OCI-LY7 (cell line): ENCODE data around the gene GTSE1. TPM values are rescaled to one million over a fixed set of nuclear protein-coding genes. Genes with fewer than 3 reads are reported as not detected.

Experiments used
- BruUV-seq: library from RNA; stranded (reverse); fragments of 400-500 nt; replicated peaks from 2 replicates; lab custom pipeline; 2021; lab: Mats Ljungman, UMichigan
- CTCF ChIA-PET: fragments of 300-600 bp; sonication (Branson Sonifier 250); formaldehyde crosslinking; loops from one replicate; lab custom pipeline; 2022; ENCODE audit warnings: antibody characterized with exemption; ENCODE audit not compliant: unreplicated experiment; lab: Charles Lee
- POLR2A ChIA-PET: fragments of 300-600 bp; sonication (Branson Sonifier 250); formaldehyde crosslinking; loops from one replicate; lab custom pipeline; 2022; ENCODE audit warnings: antibody characterized with exemption; lab: Charles Lee
- DNase-seq: peaks from one replicate; pipeline ENCODE4 v3.0.0-alpha.2; 2015; ENCODE audit warnings: low spot score
- H2AFZ ChIP-seq: fragments of 200-600 bp; sonication (generic), shearing (Covaris generic); 2 replicates; pipeline ENCODE4 v1.6.1; 2014; ENCODE audit warnings: mild to moderate bottlenecking, antibody characterized with exemption, low read length, moderate library complexity
- H3K27ac ChIP-seq: fragments of 200-600 bp; sonication (generic); 2 replicates; pipeline ENCODE4 v1.5.1; 2014; ENCODE audit warnings: mixed run types, low read depth, mild to moderate bottlenecking, moderate library complexity, low read length, inconsistent platforms; ENCODE audit not compliant: poor library complexity, severe bottlenecking
- H3K36me3 ChIP-seq: fragments of 200-600 bp; sonication (generic); 2 replicates; pipeline ENCODE4 v1.6.1; 2014; ENCODE audit warnings: mild to moderate bottlenecking, antibody characterized with exemption, low read length, moderate library complexity, mixed read lengths; ENCODE audit not compliant: insufficient read depth
- H3K4me1 ChIP-seq: fragments of 200-600 bp; sonication (generic); 2 replicates; pipeline ENCODE4 v1.5.1; 2014; ENCODE audit warnings: mild to moderate bottlenecking, low read length; ENCODE audit not compliant: insufficient read depth, poor library complexity, severe bottlenecking
- H3K4me2 ChIP-seq: fragments of 200-600 bp; sonication (generic); 2 replicates; pipeline ENCODE4 v1.6.1; 2014; ENCODE audit warnings: mild to moderate bottlenecking, low read length
- H3K4me3 ChIP-seq: fragments of 200-600 bp; sonication (generic); 2 replicates; pipeline ENCODE4 v1.5.1; 2014; ENCODE audit warnings: mild to moderate bottlenecking, low read depth, low read length; ENCODE audit not compliant: poor library complexity, severe bottlenecking
- H3K79me2 ChIP-seq: fragments of 200-600 bp; sonication (generic); 2 replicates; pipeline ENCODE4 v1.6.1; 2016; ENCODE audit warnings: low read depth, mild to moderate bottlenecking, low read length, moderate library complexity, mixed read lengths; ENCODE audit not compliant: insufficient read depth
- H3K9me2 ChIP-seq: fragments of 200-600 bp; sonication (generic); 2 replicates; pipeline ENCODE4 v1.6.1; 2016; ENCODE audit warnings: mild to moderate bottlenecking, low read length, mixed read lengths; ENCODE audit not compliant: insufficient read depth
- H3K9me3 ChIP-seq: fragments of 200-600 bp; sonication (generic); 2 replicates; pipeline ENCODE4 v1.6.1; 2014; ENCODE audit warnings: mild to moderate bottlenecking, mixed run types, low read length, mixed read lengths
- H4K20me1 ChIP-seq: fragments of 200-600 bp; sonication (generic); 2 replicates; pipeline ENCODE4 v1.6.1; 2014; ENCODE audit warnings: mild to moderate bottlenecking, antibody characterized with exemption, low read length, moderate library complexity, mixed read lengths; ENCODE audit not compliant: insufficient read depth
- CTCF ChIP-seq: fragments of 200-600 bp; sonication (generic); conservative IDR thresholded peaks from 2 replicates; pipeline ENCODE4 v1.5.1; 2014; ENCODE audit warnings: mild to moderate bottlenecking, antibody characterized with exemption, low read length, moderate library complexity, mixed read lengths
- EZH2phosphoT487 ChIP-seq: fragments of 200-600 bp; sonication (generic); IDR thresholded peaks from 2 replicates; pipeline ENCODE4 v1.6.1; 2018; ENCODE audit warnings: low read depth, borderline replicate concordance, mild to moderate bottlenecking, mixed run types, antibody characterized with exemption, low read length, moderate library complexity, mixed read lengths
- intact Hi-C: fragments of 100-400 bp; cut with micrococcal nuclease; formaldehyde crosslinking; loops from one replicate; pipeline ENCODE4 v1.10.0; 2022; ENCODE audit not compliant: unreplicated experiment
- total RNA-seq, 2 experiments: library from RNA; depleted of rRNA in 1 of 2; stranded (reverse); fragments of >200 nt in 1 of 2; shearing (Covaris generic) in 1 of 2; gene quantifications; 2 replicates each; pipeline ENCODE4 v1.2.3, GENCODE V29; 2014 to 2022

Gene GTSE1
- total RNA-seq, 2 experiments from 2014 or later = 54.7 to 109 TPM

GRCh38 chr22:46250035-46250782 lies 46.5 kb upstream of the GTSE1 start, which contains the start of gene CDPF1:
CDPF1 (minus strand) TSS chr22:46250293; CDS start chr22:46248284, 2,009 bp downstream.
- intact Hi-C loops = loop anchor here (1.0 to 2.0 kb wide), 3 partner anchors 47 to 100 kb away; partner anchors contain the start of genes GTSE1 and PPARA
- Histone ChIP-seq H4K20me1 (no peaks in the 10 kb centered on the region), H3K9me3 (no peaks in the 10 kb centered on the region), H3K4me1 (peaks cover 25% of the 10 kb centered on the region), H2AFZ (peak within 1 kb of the TSS; percentile 15; the same call in 1 of the 2 replicates), H3K79me2 (peaks cover 7% of the 10 kb centered on the region; the same call in 1 of the 2 replicates), H3K9me2 (no peaks in the 10 kb centered on the region), H3K36me3 (no peaks in the 10 kb centered on the region), H3K27ac (peak within 1 kb of the TSS; percentile 59), H3K4me2 (peak within 1 kb of the TSS; percentile 85), H3K4me3 (peak within 1 kb of the TSS; percentile 80)
- TF ChIP-seq EZH2phosphoT487 = no peak
- TF ChIP-seq CTCF = peak; percentile 30; the same call in 1 of the 2 replicates
- ChIA-PET CTCF (no interaction called here), POLR2A (interaction anchor here (0.5 to 1.6 kb wide), 3 partner anchors 11 to 46 kb away, joined by 3 to 5 read pairs (median 5); partner anchors contain the start of gene GTSE1)
- no TSS peak for BruUV-seq
- DNase-seq = peak; percentile 90

- intact Hi-C loops = loop anchor here (1.0 to 2.0 kb wide), 3 partner anchors 46 to 100 kb away; partner anchors contain the start of genes GTSE1 and PPARA
- H3K4me2 ChIP-seq = peak overlapping the region; percentile 85
- H4K20me1 ChIP-seq = no peaks in the 10 kb centered on the region
- H2AFZ ChIP-seq = peak overlapping the region; percentile 15; the same call in 1 of the 2 replicates
- DNase-seq = peak; percentile 27
- peak overlapping the region; percentile 59 for H3K27ac ChIP-seq
- no peak for TF ChIP-seq EZH2phosphoT487
- no peak for TF ChIP-seq CTCF
- no peaks in the 10 kb centered on the region for H3K9me3 ChIP-seq
- peaks cover 25% of the 10 kb centered on the region for H3K4me1 ChIP-seq
- H3K9me2 ChIP-seq = no peaks in the 10 kb centered on the region
- H3K79me2 ChIP-seq = peaks cover 7% of the 10 kb centered on the region; the same call in 1 of the 2 replicates
- ChIA-PET CTCF (no interaction called here), POLR2A (interaction anchor here (0.5 to 1.6 kb wide), 3 partner anchors 12 to 46 kb away, joined by 3 to 5 read pairs (median 5); partner anchors contain the start of gene GTSE1)
- peak overlapping the region; percentile 80 for H3K4me3 ChIP-seq
- no TSS peak for BruUV-seq
- no peaks in the 10 kb centered on the region for H3K36me3 ChIP-seq
Observed at GRCh38 chr22:46250783-46251125, 45.9 kb upstream of the GTSE1 start.
